HL-60 (cell line): ENCODE results near the gene LURAP1L.

Source experiments
- GABPA ChIP-seq: IDR thresholded peaks from 2 replicates; pipeline ENCODE4 v1.6.1; 2012; ENCODE audit warnings: low read depth
- TF ChIP-seq, protein P1 (sequence below): IDR thresholded peaks from one replicate; pipeline ENCODE4 v1.5.1; 2011; ENCODE audit warnings: low read length, control low read depth, inconsistent platforms; ENCODE audit not compliant: insufficient read depth

DNA sequence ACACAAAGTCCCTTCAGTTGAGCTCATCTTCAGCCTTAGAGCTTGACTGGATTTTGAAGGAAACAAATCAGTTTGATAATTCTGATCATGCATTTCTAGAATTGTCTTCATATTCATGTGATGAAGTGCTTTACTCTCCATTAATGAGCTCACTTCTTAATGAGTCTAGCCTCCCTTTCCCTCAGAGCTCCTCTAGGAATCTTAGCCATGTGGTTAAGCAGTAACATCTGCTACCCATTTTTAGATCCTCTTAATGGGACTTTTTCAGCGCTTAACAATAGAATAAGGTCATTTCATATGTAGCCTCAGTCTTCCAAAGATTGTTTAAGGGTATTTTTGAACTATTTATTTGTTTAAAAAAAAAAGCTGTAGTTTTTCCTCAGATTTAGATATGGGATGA is 36.9 kb upstream of the LURAP1L start:
- no peak for TF ChIP-seq GABPA
- TF ChIP-seq, protein P1, sequence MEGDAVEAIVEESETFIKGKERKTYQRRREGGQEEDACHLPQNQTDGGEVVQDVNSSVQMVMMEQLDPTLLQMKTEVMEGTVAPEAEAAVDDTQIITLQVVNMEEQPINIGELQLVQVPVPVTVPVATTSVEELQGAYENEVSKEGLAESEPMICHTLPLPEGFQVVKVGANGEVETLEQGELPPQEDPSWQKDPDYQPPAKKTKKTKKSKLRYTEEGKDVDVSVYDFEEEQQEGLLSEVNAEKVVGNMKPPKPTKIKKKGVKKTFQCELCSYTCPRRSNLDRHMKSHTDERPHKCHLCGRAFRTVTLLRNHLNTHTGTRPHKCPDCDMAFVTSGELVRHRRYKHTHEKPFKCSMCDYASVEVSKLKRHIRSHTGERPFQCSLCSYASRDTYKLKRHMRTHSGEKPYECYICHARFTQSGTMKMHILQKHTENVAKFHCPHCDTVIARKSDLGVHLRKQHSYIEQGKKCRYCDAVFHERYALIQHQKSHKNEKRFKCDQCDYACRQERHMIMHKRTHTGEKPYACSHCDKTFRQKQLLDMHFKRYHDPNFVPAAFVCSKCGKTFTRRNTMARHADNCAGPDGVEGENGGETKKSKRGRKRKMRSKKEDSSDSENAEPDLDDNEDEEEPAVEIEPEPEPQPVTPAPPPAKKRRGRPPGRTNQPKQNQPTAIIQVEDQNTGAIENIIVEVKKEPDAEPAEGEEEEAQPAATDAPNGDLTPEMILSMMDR, result no peak
